Endothelial cell of umbilical vein (primary cell): ENCODE measurements around the gene PPP2R5B. TPM values are rescaled to one million over a fixed set of nuclear protein-coding genes. Genes with fewer than 3 reads are reported as not detected.

Source experiments
- BruUV-seq: library from RNA; stranded (reverse); fragments of 400-500 nt; replicated peaks from 2 replicates; lab custom pipeline; 2021; lab: Mats Ljungman, UMichigan
- CTCF ChIA-PET: fragments of 300-600, 350-600 bp; sonication (Branson Sonifier 250); formaldehyde crosslinking; loops from one replicate; lab custom pipeline; 2021; ENCODE audit warnings: antibody characterized with exemption, inconsistent platforms; lab: Charles Lee
- POLR2A ChIA-PET: fragments of 300-600, 350-600 bp; sonication (Branson Sonifier 250); formaldehyde crosslinking; loops from one replicate; lab custom pipeline; 2021; ENCODE audit warnings: antibody characterized with exemption, inconsistent platforms; lab: Charles Lee
- DNase-seq: peaks from one replicate; pipeline ENCODE4 v3.0.0-alpha.2; 2011; ENCODE audit warnings: low read depth, low spot score
- FAIRE-seq: peaks from 2 replicates; lab custom pipeline; 2011; peaks lifted over from hg19 to GRCh38; lab: Jason Lieb, UNC
- H2AFZ ChIP-seq: 2 replicates; pipeline ENCODE4 v1.6.0; 2012; ENCODE audit warnings: low read depth, low read length, control low read depth, inconsistent platforms
- H3K27ac ChIP-seq: 2 replicates; pipeline ENCODE4 v1.5.1; 2011; ENCODE audit warnings: low read depth, mild to moderate bottlenecking, control low read depth, low read length, moderate library complexity; ENCODE audit not compliant: insufficient read depth
- H3K27me3 ChIP-seq, 2 experiments: 2 replicates each; pipeline versions ENCODE4 v1.6.0 to v1.6.1; 2011; ENCODE audit warnings: low read length in 2 of 2, mixed read lengths in 1 of 2; ENCODE audit not compliant: control insufficient read depth in 2 of 2, insufficient read depth in 2 of 2
- H3K36me3 ChIP-seq, 2 experiments: 2 replicates in 1 of 2; 3 replicates in 1 of 2; pipeline ENCODE4 v1.5.1; 2011; ENCODE audit warnings: low read length in 2 of 2, mild to moderate bottlenecking in 1 of 2, moderate library complexity in 1 of 2; ENCODE audit not compliant: control insufficient read depth in 2 of 2, insufficient read depth in 2 of 2; ENCODE audit errors: extremely low read depth in 1 of 2
- H3K4me1 ChIP-seq: 3 replicates; pipeline ENCODE4 v1.5.1; 2011; ENCODE audit warnings: mild to moderate bottlenecking, low read length; ENCODE audit not compliant: control insufficient read depth, insufficient read depth; ENCODE audit errors: extremely low read depth
- H3K4me2 ChIP-seq: 2 replicates; pipeline ENCODE4 v1.6.1; 2011; ENCODE audit warnings: low read length, control low read depth, mixed read lengths; ENCODE audit not compliant: insufficient read depth
- H3K4me3 ChIP-seq, 3 experiments: fragments of 200-600 bp in 1 of 3; sonication (generic), shearing (Covaris generic) in 1 of 3; replicated peaks in 1 of 3; 2 replicates each; pipeline ENCODE4 v1.5.1; 2011 to 2016; ENCODE audit warnings: control low read depth in 3 of 3, low read length in 3 of 3, mild to moderate bottlenecking in 2 of 3, inconsistent platforms in 1 of 3, low read depth in 1 of 3, moderate library complexity in 1 of 3; ENCODE audit not compliant: insufficient read depth in 1 of 3
- H3K79me2 ChIP-seq: 2 replicates; pipeline ENCODE4 v1.6.0; 2012; ENCODE audit warnings: low read length, inconsistent platforms; ENCODE audit not compliant: control insufficient read depth, insufficient read depth
- H3K9ac ChIP-seq: replicated peaks from 2 replicates; pipeline ENCODE3; 2011; ENCODE audit warnings: low read length, control low read depth; ENCODE audit not compliant: insufficient read depth; ENCODE audit errors: extremely low read depth
- H3K9me1 ChIP-seq: replicated peaks from 3 replicates; pipeline ENCODE4 v1.6.0; 2011; ENCODE audit warnings: mild to moderate bottlenecking, low read length; ENCODE audit not compliant: control insufficient read depth, insufficient read depth; ENCODE audit errors: extremely low read depth
- H3K9me3 ChIP-seq: replicated peaks from 2 replicates; pipeline ENCODE4 v1.5.1; 2012; ENCODE audit warnings: low read length, inconsistent platforms; ENCODE audit not compliant: control insufficient read depth, insufficient read depth
- H4K20me1 ChIP-seq: replicated peaks from 2 replicates; pipeline ENCODE3; 2011; ENCODE audit warnings: mild to moderate bottlenecking, low read length; ENCODE audit not compliant: control insufficient read depth, insufficient read depth; ENCODE audit errors: extremely low read depth
- EZH2 ChIP-seq: IDR thresholded peaks from 2 replicates; pipeline ENCODE4 v1.6.1; 2012; ENCODE audit warnings: borderline replicate concordance, low read depth, mild to moderate bottlenecking, moderate library complexity, low read length, inconsistent platforms; ENCODE audit not compliant: severe bottlenecking
- FOS ChIP-seq: IDR thresholded peaks from 2 replicates; pipeline ENCODE4 v1.6.1; 2011; ENCODE audit warnings: mild to moderate bottlenecking, low read length, moderate library complexity, borderline replicate concordance; ENCODE audit not compliant: insufficient read depth
- GATA2 ChIP-seq: IDR thresholded peaks from 2 replicates; pipeline ENCODE4 v1.7.0; 2011; ENCODE audit warnings: low read depth, mild to moderate bottlenecking, moderate library complexity, mixed read lengths, low read length; ENCODE audit not compliant: insufficient read length, insufficient read depth
- JUN ChIP-seq: IDR thresholded peaks from 2 replicates; pipeline ENCODE4 v1.6.1; 2011; ENCODE audit warnings: borderline replicate concordance, low read depth; ENCODE audit not compliant: insufficient read length, insufficient read depth
- MYC ChIP-seq: IDR thresholded peaks from one replicate; pipeline ENCODE4 v1.6.1; 2011; ENCODE audit warnings: mild to moderate bottlenecking, low read depth, low read length
- POLR2A ChIP-seq: IDR thresholded peaks from 2 replicates; pipeline ENCODE4 v1.6.1; 2012; ENCODE audit warnings: low read depth, mild to moderate bottlenecking, control low read depth, low read length
- POLR2AphosphoS5 ChIP-seq: IDR thresholded peaks from 2 replicates; pipeline ENCODE4 v1.6.1; 2012; ENCODE audit warnings: low read depth, mild to moderate bottlenecking, control low read depth, low read length, moderate library complexity; ENCODE audit not compliant: insufficient read depth
- dilution Hi-C: fragments of 300-500 bp; cut with MboI; formaldehyde crosslinking; loops from one replicate; pipeline ENCODE4 v1.15.0; 2019; ENCODE audit warnings: low sequenced_read_pairs; ENCODE audit not compliant: extremely low pct_ligation_motif_present
- intact Hi-C: fragments of 100-400 bp; cut with micrococcal nuclease; formaldehyde crosslinking; loops from one replicate; pipeline ENCODE4 v1.10.0; 2022
- polyA plus RNA-seq, 4 experiments: library from polyadenylated mRNA; depleted of rRNA in 3 of 4; stranded (reverse) in 3 of 4; unstranded in 1 of 4; fragments of >200 nt; gene quantifications; 2 replicates each; pipeline versions ENCODE4 v1.2.1 to v1.2.3, GENCODE V29; 2011 to 2012; ENCODE audit warnings: missing spikeins in 1 of 4
- total RNA-seq: library from RNA; stranded (reverse); gene quantifications from 2 replicates; pipeline ENCODE4 v1.2.3, GENCODE V29; 2021
- TF ChIP-seq, protein P1 (sequence below), 2 donors: IDR thresholded peaks; 1 replicate in 1 of 2; 2 replicates in 1 of 2; pipeline ENCODE4 v1.5.1; 2011; ENCODE audit warnings: low read length in 2 of 2, mild to moderate bottlenecking in 2 of 2, moderate library complexity in 2 of 2, control low read depth in 1 of 2, inconsistent platforms in 1 of 2, low read depth in 1 of 2; ENCODE audit not compliant: insufficient read depth in 1 of 2; ENCODE audit errors: extremely low read depth in 1 of 2
- TF ChIP-seq, protein P2 (sequence below): IDR thresholded peaks from 2 replicates; pipeline ENCODE4 v1.6.1; 2011; ENCODE audit not compliant: insufficient read depth, insufficient read length

Gene PPP2R5B
- total and polyA plus RNA-seq, 2 donors (not counting 3 experiments of a cell fraction or from before 2014, with no cell fraction given): 17.6 to 17.8 TPM

GRCh38 chr11:64917663-64917995, 6.9 kb upstream of the PPP2R5B start:
- dilution Hi-C loops: no loop called here
- no peaks in the 10 kb centered on the region for H3K9me1 ChIP-seq
- BruUV-seq: TSS peak; percentile 76

More at GRCh38 chr11:64917663-64917995, 6.9 kb upstream of the PPP2R5B start:
- Histone ChIP-seq H3K4me2 (peak overlapping the region; percentile 95), H3K4me1 (peaks cover 11% of the 10 kb centered on the region), H2AFZ (peak overlapping the region; percentile 85), H4K20me1 (no peaks in the 10 kb centered on the region), H3K27ac (peak overlapping the region; percentile 49), H3K27me3 (no peaks in the 10 kb centered on the region), H3K79me2 (peaks cover 7% of the 10 kb centered on the region), H3K9me3 (no peaks in the 10 kb centered on the region), H3K9ac (peak overlapping the region; percentile 66), H3K4me3 (peak overlapping the region; percentile 10 to 72 (median 29)), H3K36me3 (peaks cover 0 to 13% of the 10 kb centered on the region in 2 experiments)
- ChIA-PET CTCF (interaction anchor here (0.6 to 5.6 kb wide), 8 partner anchors 9 to 108 kb away, joined by 3 to 34 read pairs (median 4); partner anchors contain the start of genes ARL2 and BATF2), POLR2A (no interaction called here)
- TF ChIP-seq POLR2A (no peak), FOS (no peak), GATA2 (no peak), JUN (no peak), EZH2 (no peak), MYC (no peak), POLR2AphosphoS5 (no peak)
- TF ChIP-seq, protein P1, sequence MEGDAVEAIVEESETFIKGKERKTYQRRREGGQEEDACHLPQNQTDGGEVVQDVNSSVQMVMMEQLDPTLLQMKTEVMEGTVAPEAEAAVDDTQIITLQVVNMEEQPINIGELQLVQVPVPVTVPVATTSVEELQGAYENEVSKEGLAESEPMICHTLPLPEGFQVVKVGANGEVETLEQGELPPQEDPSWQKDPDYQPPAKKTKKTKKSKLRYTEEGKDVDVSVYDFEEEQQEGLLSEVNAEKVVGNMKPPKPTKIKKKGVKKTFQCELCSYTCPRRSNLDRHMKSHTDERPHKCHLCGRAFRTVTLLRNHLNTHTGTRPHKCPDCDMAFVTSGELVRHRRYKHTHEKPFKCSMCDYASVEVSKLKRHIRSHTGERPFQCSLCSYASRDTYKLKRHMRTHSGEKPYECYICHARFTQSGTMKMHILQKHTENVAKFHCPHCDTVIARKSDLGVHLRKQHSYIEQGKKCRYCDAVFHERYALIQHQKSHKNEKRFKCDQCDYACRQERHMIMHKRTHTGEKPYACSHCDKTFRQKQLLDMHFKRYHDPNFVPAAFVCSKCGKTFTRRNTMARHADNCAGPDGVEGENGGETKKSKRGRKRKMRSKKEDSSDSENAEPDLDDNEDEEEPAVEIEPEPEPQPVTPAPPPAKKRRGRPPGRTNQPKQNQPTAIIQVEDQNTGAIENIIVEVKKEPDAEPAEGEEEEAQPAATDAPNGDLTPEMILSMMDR (IDR thresholded peaks at IDR 0.05; ENCODE audit: extremely low read depth in 1 of 2, insufficient read depth in 1 of 2, low read depth in 1 of 2, low read length in 2 of 2): no peak
- TF ChIP-seq, protein P2, sequence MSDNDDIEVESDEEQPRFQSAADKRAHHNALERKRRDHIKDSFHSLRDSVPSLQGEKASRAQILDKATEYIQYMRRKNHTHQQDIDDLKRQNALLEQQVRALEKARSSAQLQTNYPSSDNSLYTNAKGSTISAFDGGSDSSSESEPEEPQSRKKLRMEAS: no peak
- FAIRE-seq (no peak), DNase-seq (no peak)
- intact Hi-C loops: loop anchor here (1.0 to 5.0 kb wide), 7 partner anchors 39 to 195 kb away; partner anchors contain the start of genes ARL2, BATF2, EHD1 and MAJIN
